Transverse colon (tissue), 4 donors: Measurements from ENCODE around the gene FHOD1.
A peak's percentile ranks its signal among the peaks of the same experiment; 100 is the strongest.

Experiments
- CTCF ChIP-seq, 5 experiments: fragments of 200-600 bp in 3 of 5; fragments of 450-650 bp in 2 of 5; sonication (generic) in 3 of 5; IDR thresholded peaks; 1 replicate in 2 of 5; 2 replicates in 3 of 5; pipeline ENCODE4 v1.5.1; 2016 to 2017; ENCODE audit warnings: antibody characterized with exemption in 5 of 5, inconsistent platforms in 3 of 5, mild to moderate bottlenecking in 2 of 5, moderate library complexity in 1 of 5
- POLR2AphosphoS5 ChIP-seq, 3 donors: sonication (generic); formaldehyde crosslinking; IDR thresholded peaks; one replicate each; pipeline ENCODE4 v1.6.1; 2016; ENCODE audit warnings: antibody characterized with exemption in 3 of 3

GRCh38 chr16:67260426-67261063, 13.3 kb upstream of the FHOD1 start:
- TF ChIP-seq CTCF (IDR thresholded peaks at IDR 0.05): peak in 4 of 5 experiments; percentile 29 to 48 (median 35)
- no peak for TF ChIP-seq POLR2AphosphoS5 (IDR thresholded peaks at IDR 0.05)
